ENCODE measurements around the gene B4GALT4.

Gene B4GALT4

DNA sequence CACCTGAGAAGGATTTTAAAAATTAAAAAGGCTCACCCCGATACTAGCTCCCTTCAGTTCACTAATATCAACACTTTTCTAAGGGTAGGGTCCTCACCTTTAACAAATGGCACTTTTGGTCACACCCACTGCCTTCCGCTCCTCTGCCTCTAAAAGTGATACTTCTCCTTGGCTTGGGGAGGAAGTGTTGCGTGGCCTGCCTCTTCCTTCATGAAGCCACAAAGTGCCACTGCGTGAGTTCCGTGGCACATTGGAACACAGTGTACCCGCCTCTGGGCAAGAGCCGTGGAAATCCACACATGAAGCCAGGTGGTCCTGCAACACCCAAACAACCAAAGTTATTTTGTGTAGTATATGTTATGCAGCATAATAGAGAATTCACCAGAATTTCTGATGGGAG is 3.9 kb downstream of the B4GALT4 start:
- DNase-seq = no peak

DNA sequence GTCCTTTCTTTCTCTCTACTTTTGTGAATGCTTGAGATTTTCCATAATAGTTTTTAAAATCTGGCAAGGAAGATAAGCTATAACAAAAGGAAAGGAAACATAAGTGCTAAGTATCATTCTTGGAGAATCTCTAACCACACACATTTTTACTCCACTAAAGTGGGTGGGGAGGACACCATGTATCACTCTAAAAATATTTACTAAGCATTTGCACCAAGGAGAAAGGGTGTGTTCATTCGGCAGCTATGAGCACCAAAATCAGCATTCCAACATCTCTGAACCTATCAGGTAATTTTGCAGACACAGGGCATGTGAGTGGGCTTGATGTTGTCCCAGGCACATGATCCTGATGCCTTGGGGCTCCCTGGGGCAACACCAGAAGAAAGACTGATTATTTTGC is 5.5 kb downstream of the B4GALT4 start:
- DNase-seq = no peak

DNA sequence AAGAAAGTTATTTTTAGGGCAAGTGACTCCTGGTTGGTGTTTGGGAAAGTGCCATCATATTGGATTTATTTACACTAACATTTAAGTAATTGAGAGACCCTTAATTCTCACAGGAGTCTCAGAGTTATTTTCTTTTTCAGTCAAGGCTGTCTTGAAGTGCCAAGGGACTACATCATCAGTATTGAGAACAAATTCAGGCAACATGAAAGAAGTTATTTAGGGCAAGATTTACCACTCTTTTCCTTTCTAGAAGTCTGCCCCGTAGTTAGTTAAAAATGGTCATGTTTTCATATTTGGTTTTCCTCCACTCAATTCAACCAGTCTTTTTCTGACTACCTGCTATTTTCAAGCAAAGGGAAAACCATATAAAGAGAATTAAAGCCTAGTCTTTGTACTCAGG is 6.1 kb downstream of the B4GALT4 start:
- no peak for DNase-seq

DNA sequence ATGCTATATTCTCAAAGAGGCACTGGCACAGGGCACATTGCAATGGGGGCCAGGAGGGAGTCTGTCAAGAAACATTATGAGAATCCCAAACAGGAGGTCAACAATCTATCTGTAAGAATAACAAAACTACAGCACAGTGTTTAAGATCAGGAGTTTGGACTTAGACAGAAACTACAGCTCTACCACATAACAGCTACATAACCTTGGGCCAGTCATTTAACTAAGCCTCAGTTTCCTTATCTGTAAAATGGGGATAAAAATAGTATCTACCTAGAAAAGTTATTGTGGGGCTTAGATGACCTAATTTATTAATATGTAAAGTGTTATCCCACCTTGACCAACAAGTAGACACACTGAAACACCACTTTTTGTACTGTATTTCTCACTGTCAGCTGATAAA is 9.9 kb downstream of the B4GALT4 start:
- no peak for DNase-seq

- DNase-seq = no peak
Measured at GRCh38 chr3:119230071-119230470, 10.6 kb downstream of the B4GALT4 start.

DNA sequence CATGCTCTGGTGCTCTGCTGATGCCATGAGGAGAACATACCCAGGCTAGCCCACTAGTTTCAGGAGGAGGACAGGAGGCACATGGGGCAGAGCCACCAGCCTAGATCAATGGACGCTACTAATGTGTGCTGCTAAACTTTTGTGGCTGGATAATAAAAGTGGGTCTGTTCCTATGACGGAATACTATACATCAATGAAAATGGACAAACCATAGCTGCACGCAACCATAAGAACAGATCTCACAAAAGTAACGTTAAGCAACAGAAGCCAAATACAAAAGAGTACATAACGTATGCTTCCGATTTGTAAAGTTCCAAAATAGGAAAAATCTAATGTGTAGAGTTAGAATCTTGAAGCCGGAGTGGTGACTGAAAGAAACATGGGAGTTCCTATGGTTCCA is 11.5 kb downstream of the B4GALT4 start:
- no peak for DNase-seq

DNA sequence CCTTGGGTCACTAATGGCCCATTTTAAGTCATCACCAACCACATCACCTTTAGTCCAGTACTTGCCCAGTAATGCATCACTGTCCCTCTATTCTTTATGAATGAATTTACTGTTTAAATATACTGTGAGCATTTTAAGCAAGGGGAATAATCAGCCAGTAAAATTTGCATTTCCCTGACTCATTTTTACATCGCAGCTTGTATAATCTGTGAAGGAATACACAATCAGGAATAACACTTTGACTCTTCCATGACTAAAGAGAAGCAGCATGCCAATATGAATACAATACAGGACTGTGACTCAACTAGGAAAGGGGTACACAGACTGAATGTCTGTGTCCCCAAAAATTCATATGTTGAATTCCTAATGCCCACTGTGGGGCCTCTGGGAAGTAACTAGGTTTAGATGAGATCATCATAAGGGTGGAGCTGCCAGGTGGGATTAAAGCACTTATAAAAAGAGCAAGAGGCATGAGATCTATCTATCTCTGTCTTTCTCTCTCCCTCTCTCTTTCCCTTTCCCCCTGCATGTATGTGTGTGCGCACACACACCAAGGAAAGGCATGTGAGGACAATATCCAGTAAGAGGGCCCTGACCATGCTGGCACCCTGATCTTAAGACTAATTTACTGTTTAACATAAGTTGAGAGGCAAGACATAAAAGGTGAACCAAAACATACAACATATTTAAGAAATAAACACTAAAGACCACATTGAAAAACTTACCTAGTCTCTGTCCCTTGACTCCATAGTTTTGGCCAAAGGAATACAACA is 12.1 kb downstream of the B4GALT4 start:
- DNase-seq = no peak

- DNase-seq = no peak
Measured at GRCh38 chr3:119227070-119227850, 13.4 kb downstream of the B4GALT4 start.

- no peak for DNase-seq
Measured at GRCh38 chr3:119225121-119225520, 15.6 kb downstream of the B4GALT4 start.

GRCh38 chr3:119223511-119223910 is 17.2 kb downstream of the B4GALT4 start:
- no peak for DNase-seq

GRCh38 chr3:119222391-119222790 is 18.3 kb downstream of the B4GALT4 start:
- DNase-seq = no peak

DNA sequence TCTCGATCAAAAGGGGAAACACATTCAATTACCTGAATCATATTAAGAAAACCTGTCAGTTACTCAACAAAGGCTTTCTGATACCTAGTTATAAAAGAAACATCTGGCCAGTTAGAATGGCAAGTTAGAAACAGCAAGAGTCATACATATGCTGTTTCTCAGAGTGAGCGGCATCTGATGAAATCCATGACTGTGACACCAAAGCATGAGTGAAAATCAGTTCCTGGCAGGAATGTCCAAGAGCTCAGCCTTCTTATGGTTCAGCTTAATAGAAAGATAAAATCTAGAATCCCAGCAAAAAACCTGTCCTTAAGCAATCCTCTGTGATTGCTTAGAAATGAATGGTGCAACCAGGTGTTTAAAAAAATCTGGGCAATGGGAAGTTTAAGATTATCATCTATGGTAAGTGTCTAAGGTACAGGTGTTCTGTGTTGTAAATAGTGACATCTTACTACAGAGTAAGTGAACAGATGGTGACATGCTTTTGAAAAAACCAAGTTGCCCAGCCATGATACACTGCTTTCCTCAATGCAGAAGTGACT is 18.8 kb downstream of the B4GALT4 start:
- DNase-seq = no peak

GRCh38 chr3:119220970-119221667 is 19.6 kb downstream of the B4GALT4 start:
- DNase-seq = no peak

DNA sequence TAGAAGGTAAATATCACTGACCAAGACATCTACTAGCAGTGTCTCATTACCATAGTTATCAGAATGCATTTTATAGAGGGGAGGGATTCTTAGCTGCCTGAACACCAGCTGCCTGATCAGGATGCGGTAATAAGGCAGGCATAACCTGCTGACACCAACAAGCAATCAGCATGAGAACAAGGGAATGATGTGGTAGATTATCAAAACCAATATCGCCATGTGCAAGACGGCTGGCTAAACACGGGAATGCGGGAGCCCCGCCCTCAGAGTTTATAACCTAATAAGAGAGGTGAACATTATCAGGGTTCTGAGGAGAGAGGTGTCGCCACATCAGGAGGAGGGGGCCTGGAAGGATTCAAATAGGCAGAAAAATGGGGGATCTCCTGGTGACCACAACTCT is 20.5 kb downstream of the B4GALT4 start:
- DNase-seq = no peak

DNA sequence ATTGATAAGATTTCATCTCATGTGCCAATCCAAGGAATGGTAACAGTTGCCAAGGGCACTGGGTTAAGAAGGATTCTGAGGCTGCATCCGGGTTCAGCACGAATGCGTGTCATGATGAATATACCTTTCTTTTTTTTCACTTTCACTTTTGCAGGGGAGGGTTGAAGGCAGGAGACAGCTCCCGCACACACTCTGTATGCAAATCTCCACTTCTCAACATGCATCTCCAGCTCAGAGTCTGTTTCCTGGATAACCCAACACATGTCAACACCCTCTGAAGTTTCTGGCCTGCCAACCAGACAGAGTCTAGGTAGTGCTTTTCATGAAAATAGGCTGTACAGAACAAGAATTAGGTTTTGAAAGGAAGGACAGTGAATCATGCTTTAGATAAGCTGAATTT is 21.6 kb downstream of the B4GALT4 start:
- no peak for DNase-seq

DNA sequence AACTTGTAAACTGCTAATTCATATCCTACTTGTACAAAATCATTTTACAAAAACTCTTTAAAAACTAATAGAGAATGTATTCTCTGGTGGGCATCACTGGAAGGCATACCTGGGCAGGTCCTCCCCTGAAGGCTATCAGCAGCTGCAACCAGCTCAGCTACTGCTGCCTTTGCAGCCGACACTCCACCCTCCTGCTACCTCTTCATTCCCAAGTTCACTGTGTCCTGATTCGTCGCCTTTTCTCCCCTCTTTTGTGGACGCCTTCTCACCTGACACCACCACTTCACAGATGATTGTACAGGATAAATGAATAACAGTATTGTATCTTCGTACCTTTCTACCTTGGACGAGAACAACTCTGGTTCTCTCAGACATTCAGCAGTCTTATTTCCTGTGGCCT is 28.9 kb downstream of the B4GALT4 start:
- DNase-seq = no peak

- DNase-seq = no peak
Measured at GRCh38 chr3:119211193-119211592, 29.5 kb downstream of the B4GALT4 start.

DNA sequence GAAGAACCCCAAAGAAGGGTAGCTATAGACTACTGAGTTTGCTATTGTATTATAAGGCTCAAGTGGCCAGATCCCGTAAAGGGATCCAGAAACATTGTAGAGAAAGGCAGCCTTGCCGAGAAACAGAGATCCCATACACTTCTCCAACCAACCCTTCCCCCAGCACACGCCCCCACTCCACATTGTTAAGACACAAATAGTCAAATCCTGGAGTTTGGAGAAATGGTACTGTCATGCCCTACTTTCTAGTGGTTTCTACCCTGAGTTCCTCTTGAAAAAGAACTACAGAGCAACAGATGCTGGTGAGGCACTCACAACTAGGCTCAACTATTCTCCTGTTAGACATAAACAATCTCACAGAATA is 33.2 kb downstream of the B4GALT4 start:
- no peak for DNase-seq

GRCh38 chr3:119206611-119207511 is 33.8 kb downstream of the B4GALT4 start:
- DNase-seq = no peak

DNA sequence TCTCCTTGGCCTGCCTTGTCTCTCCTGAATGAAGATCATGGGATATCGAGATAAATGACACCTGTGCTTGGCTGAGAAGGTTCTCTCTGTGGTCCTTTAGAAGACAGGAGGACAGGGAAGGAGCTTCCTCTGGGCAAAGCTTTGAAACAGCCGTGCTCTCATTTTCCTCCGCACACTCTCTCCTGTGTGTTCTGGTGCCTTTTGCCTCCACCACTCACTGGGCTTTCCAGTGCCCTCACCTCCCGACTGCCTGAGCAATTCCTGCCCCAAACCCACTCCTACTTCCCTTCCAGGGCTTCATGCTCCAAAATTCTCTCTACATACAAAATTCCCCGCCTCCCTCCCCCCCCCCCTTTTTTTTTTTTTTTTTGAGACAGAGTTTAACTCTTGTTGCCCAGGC is 35.0 kb downstream of the B4GALT4 start:
- no peak for DNase-seq

DNA sequence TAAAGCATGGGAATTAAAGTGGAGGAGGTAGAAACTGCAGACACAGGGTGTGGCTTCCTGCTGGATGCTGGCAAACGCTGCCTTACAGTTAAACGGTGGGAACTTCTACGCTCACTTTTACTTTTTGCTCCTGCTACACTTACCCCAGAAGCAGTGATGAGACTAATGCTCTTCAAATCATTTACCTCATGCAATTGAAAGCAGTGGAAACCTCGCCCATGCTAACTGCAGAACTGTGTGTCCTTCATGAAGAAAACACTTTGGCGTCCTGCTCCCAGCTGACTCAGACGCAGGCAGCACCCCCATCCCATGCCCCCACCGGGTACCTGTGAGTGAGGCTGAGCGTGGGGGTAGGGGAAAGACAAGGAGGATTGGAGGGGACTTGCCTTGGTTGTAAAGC is 35.5 kb downstream of the B4GALT4 start:
- no peak for DNase-seq

DNA sequence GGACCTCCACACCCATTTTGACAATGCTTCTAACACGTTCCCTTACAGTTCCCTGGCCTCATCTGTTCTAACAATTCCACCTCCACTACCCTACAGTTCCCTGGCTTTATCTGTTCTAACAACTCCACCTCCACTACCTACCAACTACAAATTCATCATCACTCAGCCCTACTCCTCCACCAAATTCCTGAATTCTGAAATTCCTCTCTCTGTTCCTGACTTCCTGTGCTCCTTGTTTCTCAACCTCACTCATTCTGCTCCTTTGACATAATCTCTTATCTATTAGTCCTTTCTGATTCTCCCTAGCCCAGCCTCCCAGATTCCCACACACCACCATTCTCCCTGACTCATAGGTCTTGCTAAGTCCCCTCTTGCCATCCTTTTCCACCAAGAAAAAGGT is 44.8 kb downstream of the B4GALT4 start:
- no peak for DNase-seq

DNA sequence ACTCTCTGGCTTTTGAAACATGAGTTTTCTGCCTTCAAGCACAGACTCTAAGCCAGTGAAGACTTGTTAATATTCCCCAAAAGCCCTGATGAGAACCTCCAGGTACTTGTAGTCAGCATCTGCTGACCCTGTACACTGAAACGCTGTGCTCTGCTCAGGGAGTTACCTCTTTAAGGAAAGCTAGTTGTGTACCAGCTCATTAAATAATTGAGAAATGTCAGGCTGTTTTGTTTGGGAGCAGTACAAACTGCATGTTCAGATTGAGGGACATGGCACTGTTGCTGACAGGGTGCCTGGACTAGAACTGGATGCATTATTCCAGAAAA is 45.6 kb downstream of the B4GALT4 start:
- no peak for DNase-seq

Data from cerebellar nuclear complex (tissue), 1 donor.